Measurements from ENCODE around the gene EI24.

EI24 gene

GRCh38 chr11:125605417-125605816 is 36.1 kb downstream of the EI24 start:
- in situ Hi-C loops (cut with HindIII; ENCODE audit: low pct_ligation_motif_present, low sequenced_read_pairs) = no loop called here
- peaks cover 66% of the 10 kb centered on the region for H3K36me3 ChIP-seq (replicated peaks)
- no peak for TF ChIP-seq CTCF (IDR thresholded peaks at IDR 0.05; ENCODE audit: low read depth, low read length, missing control alignments)

GRCh38 chr11:125609545-125609944 is 40.3 kb downstream of the EI24 start:
- no peak for TF ChIP-seq CTCF (IDR thresholded peaks at IDR 0.05; ENCODE audit: low read depth, low read length, missing control alignments)

More at GRCh38 chr11:125605417-125605816, 36.1 kb downstream of the EI24 start:
- Histone ChIP-seq H3K27ac (no peak overlapping the region), H3K27me3 (replicated peaks) (no peaks in the 10 kb centered on the region), H3K4me3 (ENCODE audit: low read depth, low read length) (no peak overlapping the region)
- no peak for DNase-seq

GRCh38 chr11:125618383-125618782 is 49.1 kb downstream of the EI24 start:
- Histone ChIP-seq H3K36me3 (replicated peaks) (peaks cover 61% of the 10 kb centered on the region), H3K27ac (no peak overlapping the region), H3K4me3 (ENCODE audit: low read depth, low read length) (no peak overlapping the region), H3K27me3 (replicated peaks) (no peaks in the 10 kb centered on the region)
- in situ Hi-C loops (cut with HindIII; ENCODE audit: low pct_ligation_motif_present, low sequenced_read_pairs) = no loop called here
- no peak for DNase-seq
- TF ChIP-seq CTCF (IDR thresholded peaks at IDR 0.05; ENCODE audit: low read depth, low read length, missing control alignments) = no peak

More at GRCh38 chr11:125609545-125609944, 40.3 kb downstream of the EI24 start:
- no peak overlapping the region for H3K27ac ChIP-seq
- DNase-seq = no peak
- H3K27me3 ChIP-seq (replicated peaks) = no peaks in the 10 kb centered on the region
- H3K4me3 ChIP-seq (ENCODE audit: low read depth, low read length) = no peak overlapping the region
- in situ Hi-C loops (cut with HindIII; ENCODE audit: low pct_ligation_motif_present, low sequenced_read_pairs) = no loop called here
- H3K36me3 ChIP-seq (replicated peaks) = peaks cover 74% of the 10 kb centered on the region

- no peaks in the 10 kb centered on the region for H3K27me3 ChIP-seq (replicated peaks)
- H3K27ac ChIP-seq = no peak overlapping the region
- no peak for TF ChIP-seq CTCF (IDR thresholded peaks at IDR 0.05; ENCODE audit: low read depth, low read length, missing control alignments)
- in situ Hi-C loops (cut with HindIII; ENCODE audit: low pct_ligation_motif_present, low sequenced_read_pairs) = no loop called here
- no peak for DNase-seq
- no peak overlapping the region for H3K4me3 ChIP-seq (ENCODE audit: low read depth, low read length)
- H3K36me3 ChIP-seq (replicated peaks) = peaks cover 40% of the 10 kb centered on the region
Measured at GRCh38 chr11:125621995-125622394, 52.7 kb downstream of the EI24 start.

GRCh38 chr11:125623064-125623463 is 53.8 kb downstream of the EI24 start:
- no peak overlapping the region for H3K4me3 ChIP-seq (ENCODE audit: low read depth, low read length)
- H3K27ac ChIP-seq = no peak overlapping the region
- no peak for TF ChIP-seq CTCF (IDR thresholded peaks at IDR 0.05; ENCODE audit: low read depth, low read length, missing control alignments)
- in situ Hi-C loops (cut with HindIII; ENCODE audit: low pct_ligation_motif_present, low sequenced_read_pairs) = no loop called here
- no peaks in the 10 kb centered on the region for H3K27me3 ChIP-seq (replicated peaks)
- DNase-seq = no peak
- peaks cover 29% of the 10 kb centered on the region for H3K36me3 ChIP-seq (replicated peaks)

- no peaks in the 10 kb centered on the region for H3K27me3 ChIP-seq (replicated peaks)
- peak within 1 kb of the TSS; percentile 77 for H3K4me3 ChIP-seq (ENCODE audit: low read depth, low read length)
- H3K36me3 ChIP-seq (replicated peaks) = peaks cover 14% of the 10 kb centered on the region
- in situ Hi-C loops (cut with HindIII; ENCODE audit: low pct_ligation_motif_present, low sequenced_read_pairs) = no loop called here
- DNase-seq = no peak
- peak within 1 kb of the TSS; percentile 88 for H3K27ac ChIP-seq
- TF ChIP-seq CTCF (IDR thresholded peaks at IDR 0.05; ENCODE audit: low read depth, low read length, missing control alignments) = no peak
Measured at GRCh38 chr11:125624756-125625213, 55.5 kb downstream of the EI24 start, which contains the start of gene CHEK1. TSS of gene CHEK1 (plus strand) at chr11:125625163. CDS start at chr11:125626769, 1,606 bp downstream.
